ENCODE measurements around the gene MUC21.

GRCh38 chr6:31011153-31011552 is 27.6 kb downstream of the MUC21 start:
- TF ChIP-seq EZH2 (IDR thresholded peaks at IDR 0.05; ENCODE audit: borderline replicate concordance, low read depth, low read length, poor library complexity, severe bottlenecking) (no peak), CTCF (conservative IDR thresholded peaks at IDR 0.05; ENCODE audit: low read depth, low read length) (no peak)

Measured in A673 (cell line).